Transverse colon (tissue), 4 donors: ENCODE measurements around the gene CLDN9. TPM values are rescaled to one million over a fixed set of nuclear protein-coding genes. Genes with fewer than 3 reads are reported as not detected.

ENCODE experiments used
- DNase-seq: peaks from one replicate; pipeline ENCODE4 v3.0.0-alpha.2; 2019
- H3K27ac ChIP-seq, 4 donors: fragments of 200-600 bp; sonication (generic); 2 replicates each; pipeline ENCODE4 v1.5.1; 2016 to 2018; ENCODE audit warnings: inconsistent platforms in 4 of 4
- H3K27me3 ChIP-seq: fragments of 200-600 bp; sonication (generic); 2 replicates; pipeline ENCODE4 v1.5.1; 2017; ENCODE audit warnings: inconsistent platforms
- H3K36me3 ChIP-seq, 4 donors: fragments of 200-600 bp; sonication (generic); 2 replicates each; pipeline ENCODE4 v1.5.1; 2017 to 2019; ENCODE audit warnings: inconsistent platforms in 4 of 4
- H3K4me1 ChIP-seq, 4 donors: fragments of 200-600 bp; sonication (generic); 2 replicates each; pipeline ENCODE4 v1.5.1; 2017 to 2020; ENCODE audit warnings: inconsistent platforms in 4 of 4
- H3K4me3 ChIP-seq, 4 donors: fragments of 200-600 bp; sonication (generic); 1 replicate in 1 of 4; 2 replicates in 3 of 4; pipeline versions ENCODE4 v1.5.1 to v1.6.1; 2017 to 2019; ENCODE audit warnings: inconsistent platforms in 4 of 4
- H3K9me3 ChIP-seq, 2 donors: fragments of 200-600 bp; sonication (generic); 2 replicates each; pipeline ENCODE4 v1.5.1; 2017 to 2019; ENCODE audit warnings: inconsistent platforms in 2 of 2
- EP300 ChIP-seq: sonication (generic); formaldehyde crosslinking; IDR thresholded peaks from one replicate; pipeline ENCODE4 v1.6.1; 2017; ENCODE audit warnings: antibody characterized with exemption, low read depth
- POLR2A ChIP-seq: fragments of 450-650 bp; IDR thresholded peaks from one replicate; pipeline ENCODE4 v1.6.1; 2016; ENCODE audit warnings: antibody characterized with exemption, mild to moderate bottlenecking, moderate library complexity
- POLR2AphosphoS5 ChIP-seq, 3 donors: sonication (generic); formaldehyde crosslinking; IDR thresholded peaks; one replicate each; pipeline ENCODE4 v1.6.1; 2016; ENCODE audit warnings: antibody characterized with exemption in 3 of 3
- WGBS, 2 donors: methylation state at CpG; one replicate each; pipeline ENCODE4 v1.1.5; 2018; ENCODE audit warnings: low coverage in 1 of 2; 5-methylcytosine and 5-hydroxymethylcytosine counted together
- in situ Hi-C, 4 donors: fragments of 200-750 bp; cut with MboI; loops; one replicate each; pipeline versions ENCODE4 v1.15.0 to v1.15.1; 2017; ENCODE audit warnings: low sequenced_read_pairs in 3 of 4, low pct_ligation_motif_present in 1 of 4, low pct_unique_long_range_greater_than_20kb in 1 of 4
- intact Hi-C: fragments of 100-400 bp; cut with DNase I; formaldehyde crosslinking; loops from one replicate; pipeline ENCODE4 v1.15.1; 2023; ENCODE audit warnings: low total_unique reads
- total RNA-seq, 4 donors: library from RNA; depleted of rRNA; stranded (reverse); fragments of >200 nt; gene quantifications; one replicate each; pipeline ENCODE4 v1.1.0, GENCODE V29; 2016
- TF ChIP-seq, protein P1 (sequence below), 5 experiments: fragments of 200-600 bp in 3 of 5; fragments of 450-650 bp in 2 of 5; sonication (generic) in 3 of 5; IDR thresholded peaks; 1 replicate in 2 of 5; 2 replicates in 3 of 5; pipeline ENCODE4 v1.5.1; 2016 to 2017; ENCODE audit warnings: antibody characterized with exemption in 5 of 5, inconsistent platforms in 3 of 5, mild to moderate bottlenecking in 2 of 5, moderate library complexity in 1 of 5

Gene CLDN9
- total RNA-seq, 4 donors from 2014 or later, result 0.55 to 1.1 TPM; not detected in 2

DNA sequence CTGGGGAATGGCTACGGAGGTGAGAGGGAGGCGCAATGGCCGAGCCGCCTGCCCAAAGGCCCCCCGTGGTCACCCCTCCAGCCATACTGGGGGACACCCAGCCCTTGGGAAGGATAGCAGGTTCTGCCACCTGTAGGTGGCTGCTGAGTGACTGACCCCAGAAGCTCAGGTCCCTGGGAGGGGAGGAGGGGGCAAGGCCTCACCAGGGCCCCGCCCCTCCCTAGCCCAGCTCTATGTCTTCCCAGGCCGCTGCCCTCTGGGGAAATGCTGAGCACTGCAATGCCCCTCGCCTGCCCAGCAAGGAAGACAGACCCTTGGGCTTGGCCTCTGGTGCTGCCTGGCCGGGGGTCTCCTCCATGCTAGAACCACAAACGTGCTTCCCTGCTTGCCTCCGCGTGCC is 11.4 kb upstream of the CLDN9 start:
- WGBS, 2 donors, result 76% methylated on average over 11 of the region's 12 CpGs; no CpG with 5 or more reads in 1 of the 2 donors
- Histone ChIP-seq H3K4me1 (peaks cover 6 to 16% (median 11%) of the 10 kb centered on the region in 4 donors), H3K36me3 (no peaks in the 10 kb centered on the region), H3K4me3 (no peak overlapping the region), H3K9me3 (no peaks in the 10 kb centered on the region), H3K27me3 (peaks cover 15% of the 10 kb centered on the region), H3K27ac (no peak overlapping the region)
- no peak for DNase-seq
- intact Hi-C loops (no loop called here), in situ Hi-C loops (no loop called here)
- no peak for TF ChIP-seq POLR2A
- TF ChIP-seq EP300, result no peak
- TF ChIP-seq POLR2AphosphoS5 (IDR thresholded peaks at IDR 0.05), result no peak
- TF ChIP-seq, protein P1, sequence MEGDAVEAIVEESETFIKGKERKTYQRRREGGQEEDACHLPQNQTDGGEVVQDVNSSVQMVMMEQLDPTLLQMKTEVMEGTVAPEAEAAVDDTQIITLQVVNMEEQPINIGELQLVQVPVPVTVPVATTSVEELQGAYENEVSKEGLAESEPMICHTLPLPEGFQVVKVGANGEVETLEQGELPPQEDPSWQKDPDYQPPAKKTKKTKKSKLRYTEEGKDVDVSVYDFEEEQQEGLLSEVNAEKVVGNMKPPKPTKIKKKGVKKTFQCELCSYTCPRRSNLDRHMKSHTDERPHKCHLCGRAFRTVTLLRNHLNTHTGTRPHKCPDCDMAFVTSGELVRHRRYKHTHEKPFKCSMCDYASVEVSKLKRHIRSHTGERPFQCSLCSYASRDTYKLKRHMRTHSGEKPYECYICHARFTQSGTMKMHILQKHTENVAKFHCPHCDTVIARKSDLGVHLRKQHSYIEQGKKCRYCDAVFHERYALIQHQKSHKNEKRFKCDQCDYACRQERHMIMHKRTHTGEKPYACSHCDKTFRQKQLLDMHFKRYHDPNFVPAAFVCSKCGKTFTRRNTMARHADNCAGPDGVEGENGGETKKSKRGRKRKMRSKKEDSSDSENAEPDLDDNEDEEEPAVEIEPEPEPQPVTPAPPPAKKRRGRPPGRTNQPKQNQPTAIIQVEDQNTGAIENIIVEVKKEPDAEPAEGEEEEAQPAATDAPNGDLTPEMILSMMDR (IDR thresholded peaks at IDR 0.05), result no peak

DNA sequence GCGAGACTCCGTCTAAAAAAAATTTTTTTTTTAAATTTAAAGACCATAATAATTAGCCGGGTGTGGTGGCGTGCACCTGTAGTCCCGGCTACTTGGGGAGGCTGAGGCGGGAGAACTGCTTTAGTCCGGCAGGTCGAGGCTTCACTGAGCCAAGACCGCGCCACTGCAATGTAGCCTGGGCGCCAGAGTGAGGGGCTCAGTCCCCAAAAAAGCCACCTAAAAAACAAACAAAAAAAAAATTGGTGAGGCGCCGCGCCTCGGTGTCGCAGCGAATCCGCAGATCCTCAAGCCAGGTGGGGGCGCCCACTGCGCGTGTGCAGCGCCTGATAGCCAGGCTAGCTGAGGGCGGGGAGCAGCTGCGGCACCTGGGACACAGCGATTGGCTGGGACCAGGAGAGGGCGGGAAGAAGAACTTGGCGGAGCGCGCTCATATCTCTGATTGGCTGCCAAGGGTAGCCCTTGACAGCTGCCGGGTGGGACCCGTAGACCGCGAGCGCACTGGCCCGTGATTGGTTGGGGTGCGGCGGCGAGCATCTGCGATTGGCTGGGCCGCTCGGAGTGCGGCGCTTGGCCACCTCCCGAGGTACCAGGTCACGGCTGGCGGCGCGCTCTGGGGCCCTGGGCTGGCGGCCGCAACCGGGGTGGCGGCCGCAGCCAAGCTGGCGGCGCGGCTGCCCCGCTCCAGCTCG is 9.0 kb upstream of the CLDN9 start:
- Histone ChIP-seq H3K27me3 (peaks cover 32% of the 10 kb centered on the region), H3K4me3 (peak overlapping the region in 2 of 4 donors; percentile 33 to 37), H3K4me1 (peaks cover 14 to 40% (median 32%) of the 10 kb centered on the region in 4 donors), H3K9me3 (no peaks in the 10 kb centered on the region), H3K27ac (peak overlapping the region in 2 of 4 donors; percentile 41 to 49), H3K36me3 (no peaks in the 10 kb centered on the region)
- peak; percentile 50 for TF ChIP-seq POLR2A
- peak in 2 of 3 donors; percentile 61 to 68 for TF ChIP-seq POLR2AphosphoS5 (IDR thresholded peaks at IDR 0.05)
- TF ChIP-seq EP300, result no peak
- TF ChIP-seq, protein P1 (IDR thresholded peaks at IDR 0.05), result peak; percentile 38 to 65 (median 46)
- DNase-seq, result peak; percentile 98
- intact Hi-C loops, result no loop called here
- in situ Hi-C loops, result no loop called here
- WGBS, 2 donors, result 0 to 6% methylated on average over 1 to 52 of the region's 58 CpGs

DNA sequence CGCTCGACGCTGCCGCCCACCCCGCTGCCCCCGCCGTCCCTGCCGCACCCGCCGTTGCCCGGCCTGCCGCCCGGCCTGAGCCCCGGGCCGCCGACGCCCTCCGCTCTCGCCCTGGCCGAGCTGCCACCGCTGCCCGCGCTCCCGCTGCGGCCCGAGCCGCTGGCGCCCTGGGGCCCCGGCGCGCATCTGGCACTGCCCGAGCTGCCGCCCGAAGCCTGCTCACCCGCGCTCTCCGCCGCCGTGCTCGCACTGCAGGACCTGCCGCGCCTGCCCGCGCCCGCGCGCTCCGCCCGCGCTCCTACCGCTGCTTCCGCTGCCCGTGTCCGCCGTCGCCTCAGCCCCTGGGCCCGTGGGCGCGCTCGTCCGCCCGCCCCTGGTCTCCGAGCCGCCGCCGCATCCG is 8.4 kb upstream of the CLDN9 start:
- H3K9me3 ChIP-seq, result no peaks in the 10 kb centered on the region
- DNase-seq, result no peak
- WGBS, 2 donors, result 0% methylated on average over 7 of the region's 67 CpGs; no CpG with 5 or more reads in 1 of the 2 donors
- H3K36me3 ChIP-seq, result no peaks in the 10 kb centered on the region
- H3K27ac ChIP-seq, result peak overlapping the region in 3 of 4 donors; percentile 49 to 91 (median 85)
- intact Hi-C loops (no loop called here), in situ Hi-C loops (no loop called here)
- TF ChIP-seq POLR2A (no peak), EP300 (no peak), POLR2AphosphoS5 (IDR thresholded peaks at IDR 0.05) (no peak)
- TF ChIP-seq, protein P1 (IDR thresholded peaks at IDR 0.05), result no peak
- H3K4me3 ChIP-seq, result peak overlapping the region in 1 of 4 donors; percentile 37
- peaks cover 14 to 41% (median 32%) of the 10 kb centered on the region in 4 donors for H3K4me1 ChIP-seq
- H3K27me3 ChIP-seq, result peaks cover 38% of the 10 kb centered on the region

DNA sequence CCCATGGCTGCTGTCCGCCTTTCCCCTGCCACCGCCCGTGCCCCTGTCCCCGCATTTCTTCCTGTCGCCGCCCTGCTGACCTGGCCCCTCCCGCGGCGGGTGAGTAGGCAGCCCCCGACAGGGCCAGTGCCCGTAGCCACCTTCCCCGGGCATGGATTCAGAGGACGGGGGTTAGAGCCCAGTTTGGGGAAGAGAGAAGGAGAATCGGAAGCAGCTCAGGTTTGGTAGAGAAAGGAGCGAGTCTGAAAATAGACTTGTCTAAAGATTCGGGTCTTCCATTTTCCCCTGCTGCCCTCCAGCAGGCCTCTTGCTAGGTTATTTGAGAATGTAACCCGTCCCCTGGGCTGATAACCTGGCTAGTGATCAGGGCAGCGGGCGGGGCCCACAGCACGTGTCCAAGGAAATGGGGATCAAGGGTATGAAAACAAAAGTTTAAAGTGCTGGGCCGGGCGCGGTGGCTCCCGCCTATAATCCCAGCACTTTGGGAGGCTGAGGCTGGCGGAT is 7.9 kb upstream of the CLDN9 start:
- Histone ChIP-seq H3K4me1 (peaks cover 14 to 46% (median 32%) of the 10 kb centered on the region in 4 donors), H3K4me3 (peak overlapping the region in 3 of 4 donors; percentile 14 to 46 (median 37)), H3K27me3 (peaks cover 43% of the 10 kb centered on the region), H3K9me3 (no peaks in the 10 kb centered on the region), H3K36me3 (no peaks in the 10 kb centered on the region), H3K27ac (peak overlapping the region; percentile 68 to 91 (median 80))
- peak; percentile 70 for DNase-seq
- TF ChIP-seq EP300 (no peak), POLR2A (peak; percentile 34), POLR2AphosphoS5 (IDR thresholded peaks at IDR 0.05) (peak in 1 of 3 donors; percentile 43)
- WGBS, 2 donors, result 20% methylated on average over 15 of the region's 25 CpGs; no CpG with 5 or more reads in 1 of the 2 donors
- in situ Hi-C loops, result no loop called here
- intact Hi-C loops, result no loop called here
